Measurements from ENCODE around the gene TRAP1.
"Not testable (repeated sequence)": the region's sequence is repeated elsewhere in the genome, so short reads cannot be mapped to it uniquely, and the experiment has no call there.

TRAP1 gene

DNA sequence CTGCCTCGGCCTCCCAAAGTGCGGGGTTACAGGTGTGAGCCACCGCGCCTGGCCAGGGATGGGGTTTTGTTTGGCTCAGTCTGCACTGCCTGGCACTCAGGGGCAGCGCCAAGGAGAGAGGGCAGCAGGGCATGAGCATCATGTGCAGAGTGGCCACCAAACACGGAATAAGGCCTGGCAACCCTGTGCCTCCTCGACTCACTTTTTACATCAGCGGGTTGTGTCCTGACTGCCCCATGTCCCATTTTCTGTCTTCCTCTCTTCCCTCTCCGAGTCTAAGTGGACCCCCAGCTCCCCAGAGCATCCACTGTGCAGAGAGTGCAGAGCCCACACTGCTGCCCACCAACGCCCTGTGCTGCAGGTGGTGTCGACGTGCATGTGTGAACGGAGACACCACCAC is 18.2 kb upstream of the TRAP1 start:
- no peak for DNase-seq

DNA sequence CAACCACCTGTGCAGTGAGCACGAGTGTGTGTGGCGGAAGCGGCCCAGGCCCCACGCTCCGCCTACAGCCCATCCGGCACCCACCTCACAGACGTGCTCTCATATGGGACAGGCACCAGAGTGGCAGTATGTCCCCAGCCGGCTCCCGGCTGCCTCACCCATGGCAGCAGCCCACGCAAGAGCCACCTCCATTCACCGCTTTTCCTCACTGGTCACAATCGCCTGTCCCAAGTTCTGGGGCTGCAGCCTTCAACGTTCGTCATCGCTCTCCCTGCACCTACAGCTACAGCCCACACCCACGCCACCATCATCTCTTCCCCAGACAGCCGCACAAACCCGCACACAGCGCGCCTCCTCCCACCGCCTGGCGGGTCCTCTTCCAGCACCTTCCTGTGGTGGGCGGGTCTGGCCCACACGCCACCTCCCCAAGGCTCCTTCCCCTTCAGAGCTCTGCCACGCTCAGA is 17.5 kb upstream of the TRAP1 start:
- no peak for DNase-seq

DNA sequence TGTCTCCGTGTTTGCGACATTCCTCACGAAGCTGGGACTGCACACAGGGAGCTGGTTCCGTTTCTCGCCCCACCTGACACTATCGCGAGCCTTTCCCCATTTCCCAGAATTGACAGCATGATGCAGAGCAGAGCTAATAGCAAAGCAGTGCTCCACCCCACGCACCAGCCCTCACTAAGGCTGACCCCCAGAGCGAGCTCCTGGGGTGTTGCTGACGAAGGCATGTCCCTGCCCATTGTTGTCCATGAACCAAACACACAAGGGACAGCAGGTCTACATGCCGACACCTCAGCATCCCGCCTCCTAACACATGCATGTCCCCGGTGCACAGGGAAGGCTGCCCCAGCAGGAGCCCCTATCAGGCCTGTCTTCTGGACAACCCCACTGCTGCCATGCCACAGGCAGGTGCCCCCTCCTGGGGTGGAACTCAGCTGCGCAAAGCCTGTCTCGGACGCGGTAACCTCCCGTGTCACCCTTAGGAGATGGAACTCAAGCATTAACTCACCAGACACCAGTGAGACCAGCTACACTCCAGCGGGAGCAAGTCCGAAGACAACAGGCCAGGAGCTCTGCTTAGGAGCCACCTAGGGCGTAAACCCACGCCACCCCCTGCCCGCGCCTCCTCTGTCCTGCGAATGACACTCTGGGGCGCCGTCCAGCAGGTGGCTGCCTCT is 16.9 kb upstream of the TRAP1 start:
- no peak for DNase-seq

GRCh38 chr16:3732171-3732570 is 14.8 kb upstream of the TRAP1 start:
- no peak for DNase-seq

DNA sequence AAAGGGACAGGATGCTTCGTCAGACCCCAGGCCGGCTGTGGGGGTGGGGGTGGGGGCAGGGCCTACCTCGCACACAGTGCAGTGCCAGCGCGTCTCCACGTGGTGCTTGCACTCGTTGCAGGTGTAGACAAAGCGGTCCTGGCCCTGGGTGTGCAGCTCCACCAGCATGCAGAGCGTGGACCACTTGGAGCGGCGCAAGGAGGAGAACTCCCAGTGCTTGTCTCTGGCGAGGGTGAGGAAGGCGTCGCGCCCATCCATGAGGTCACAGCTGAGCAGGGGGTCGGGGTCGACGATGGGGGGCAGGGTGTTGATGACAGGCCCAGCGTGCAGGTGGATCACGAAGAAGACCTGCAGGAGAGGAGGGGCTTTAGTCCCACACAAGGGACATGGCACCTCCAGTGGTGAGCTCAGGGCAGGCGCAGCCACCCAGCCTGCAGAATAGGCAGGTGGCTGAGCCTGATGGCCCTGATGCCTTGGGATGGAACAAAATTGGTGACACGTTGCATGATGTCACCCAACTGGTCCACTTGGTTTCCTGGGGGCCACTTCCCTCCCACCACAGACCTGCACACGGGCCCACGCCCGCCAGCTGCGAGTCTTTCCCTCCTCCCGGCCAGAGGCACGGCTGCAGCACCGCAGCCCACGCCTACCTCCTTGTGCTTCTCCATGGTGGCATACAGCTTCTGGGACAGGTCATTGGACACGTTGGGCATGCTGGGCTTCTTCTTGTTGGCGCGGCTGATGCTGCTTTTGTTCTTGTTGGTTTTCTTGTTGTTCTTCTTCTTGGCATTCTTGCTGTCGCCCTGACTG is 14.0 kb upstream of the TRAP1 start:
- DNase-seq: no peak

- no peak for DNase-seq
These were observed 13.1 kb upstream of the TRAP1 start for GRCh38 chr16:3730161-3731125.

GRCh38 chr16:3729161-3730112 is 12.1 kb upstream of the TRAP1 start:
- no peak for DNase-seq

DNA sequence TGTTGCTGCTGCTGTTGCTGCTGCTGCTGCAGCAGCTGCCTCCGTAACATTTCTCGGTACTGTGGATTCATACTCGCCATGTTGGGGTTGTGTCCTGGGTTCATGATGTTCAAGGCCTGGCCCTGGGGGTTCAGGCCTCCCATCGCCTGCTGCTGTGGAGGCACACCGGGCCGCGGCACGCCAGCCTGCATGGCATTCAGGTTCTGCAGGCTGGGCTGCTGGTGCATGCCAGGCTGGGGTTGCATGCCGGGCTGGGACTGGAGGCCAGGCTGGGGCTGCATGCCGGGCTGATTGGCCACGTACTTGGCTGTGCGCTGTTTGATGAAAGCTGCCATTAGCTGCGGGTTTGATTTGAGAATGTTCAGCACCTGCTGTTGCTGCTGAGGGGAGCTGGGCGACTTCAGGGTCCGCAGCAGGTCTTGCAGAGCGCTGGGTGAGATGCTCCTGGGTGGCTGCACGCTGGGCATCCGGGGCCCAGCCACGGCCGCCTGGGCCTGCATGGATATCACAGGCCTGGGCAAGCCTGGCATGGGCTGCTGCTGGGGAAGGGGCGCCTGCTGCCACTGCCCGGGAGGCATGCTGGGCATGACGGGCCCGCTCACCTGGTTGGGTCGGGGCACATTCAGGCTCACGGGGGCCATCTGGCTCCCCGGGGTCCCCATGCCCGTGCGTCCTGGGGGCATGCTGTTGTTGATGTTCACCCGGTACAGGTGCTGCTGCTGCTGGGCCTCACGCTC is 11.3 kb upstream of the TRAP1 start:
- no peak for DNase-seq

- no peak for DNase-seq
These were observed 10.6 kb upstream of the TRAP1 start for GRCh38 chr16:3727806-3728381.

DNA sequence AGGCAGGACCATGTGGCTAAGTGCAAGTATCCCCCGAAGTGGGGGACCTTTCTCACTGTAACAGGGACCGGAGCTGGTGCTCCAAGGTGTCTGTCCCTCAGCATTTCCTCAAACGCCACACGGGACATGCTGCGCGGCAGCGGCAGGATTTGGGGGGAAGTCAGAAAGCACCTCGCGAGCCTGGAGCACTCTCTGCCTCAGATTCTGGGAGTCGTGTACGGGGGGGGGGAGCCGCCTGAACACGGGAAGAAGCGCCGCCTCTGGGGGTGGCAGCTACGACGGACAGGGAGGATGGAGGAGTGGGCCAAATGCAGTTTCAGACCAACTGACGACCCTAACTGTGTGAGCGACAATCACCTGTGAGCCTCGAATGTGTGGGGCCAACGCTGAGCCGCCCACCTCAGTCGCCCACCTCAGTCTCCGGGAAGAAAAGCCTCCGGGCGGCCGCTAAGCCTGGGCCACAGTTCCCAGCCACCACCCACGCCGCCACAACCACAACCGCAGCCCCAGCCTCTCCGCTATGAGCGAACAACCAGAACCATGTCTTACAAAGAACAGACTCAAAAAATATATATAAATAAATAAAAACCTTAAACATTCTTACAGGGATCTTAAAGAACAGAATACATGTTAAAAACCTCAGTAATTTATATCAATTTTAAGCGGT is 8.8 kb upstream of the TRAP1 start:
- DNase-seq: no peak

DNA sequence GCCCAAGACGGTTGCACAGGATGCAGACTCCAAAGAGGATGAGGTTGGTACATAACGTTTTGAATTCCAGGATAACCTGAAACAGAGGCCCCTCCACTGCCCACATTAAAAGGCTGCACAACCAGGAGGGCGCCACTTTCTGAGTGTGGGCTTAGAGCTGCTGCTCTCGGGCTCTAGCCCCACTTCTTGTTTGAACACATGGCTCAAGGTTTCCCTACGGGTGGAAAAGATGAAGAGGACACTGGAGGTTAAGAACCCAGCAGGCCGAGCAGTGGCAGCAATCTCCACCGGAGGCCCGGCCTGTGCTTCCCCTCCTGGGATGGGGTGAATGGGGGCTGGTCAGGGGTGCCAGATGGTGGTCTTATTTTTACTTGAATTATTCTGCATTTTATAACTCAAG is 8.0 kb upstream of the TRAP1 start:
- DNase-seq: no peak

DNA sequence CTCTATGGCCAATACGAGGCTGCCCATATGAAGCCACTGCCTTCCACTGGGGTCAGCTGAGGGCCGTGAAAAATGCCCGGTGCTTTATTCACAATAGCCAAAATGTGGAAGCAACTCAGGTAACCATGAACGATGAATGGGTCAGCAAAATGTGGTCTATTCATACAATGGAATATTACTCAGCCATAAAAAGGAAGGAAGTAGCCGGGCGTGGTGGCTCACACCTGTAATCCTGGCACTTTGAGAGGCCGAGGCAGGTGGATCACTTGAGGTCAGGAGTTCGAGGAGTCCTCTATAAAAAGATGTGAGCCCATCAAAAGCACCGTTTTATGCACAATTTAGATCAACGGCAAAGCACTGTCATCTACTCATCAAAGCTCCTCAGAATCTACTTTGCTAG is 5.2 kb upstream of the TRAP1 start:
- DNase-seq: no peak

- no peak for DNase-seq
These were observed 3.1 kb upstream of the TRAP1 start for GRCh38 chr16:3720418-3720817.

GRCh38 chr16:3718628-3719027 is 1.3 kb upstream of the TRAP1 start:
- no peak for DNase-seq

- no peak for DNase-seq
These were observed 681 bp upstream of the TRAP1 start for GRCh38 chr16:3718019-3718391.

GRCh38 chr16:3716831-3717234 is 491 bp downstream of the TRAP1 start:
- DNase-seq: peak in 1 of 2 experiments; percentile 48

DNA sequence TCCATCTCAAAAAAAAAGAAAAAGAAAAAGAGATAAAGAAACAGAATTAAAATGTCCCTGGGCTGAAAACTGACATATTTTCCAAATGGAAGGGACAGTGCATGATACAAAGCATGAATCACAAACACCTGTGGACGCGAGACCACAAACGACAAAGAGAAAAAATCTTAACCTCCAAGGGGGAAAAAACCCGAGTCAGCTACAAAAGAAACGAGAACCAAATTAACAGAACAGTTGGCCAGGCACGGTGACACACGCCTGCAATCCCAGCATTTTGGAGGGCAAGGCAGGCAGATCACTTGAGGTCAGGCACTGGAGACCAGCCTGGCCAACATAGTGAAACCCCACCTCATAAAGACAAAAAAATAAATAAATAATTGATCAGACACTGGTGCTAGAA is 1.9 kb downstream of the TRAP1 start:
- no peak for DNase-seq

DNA sequence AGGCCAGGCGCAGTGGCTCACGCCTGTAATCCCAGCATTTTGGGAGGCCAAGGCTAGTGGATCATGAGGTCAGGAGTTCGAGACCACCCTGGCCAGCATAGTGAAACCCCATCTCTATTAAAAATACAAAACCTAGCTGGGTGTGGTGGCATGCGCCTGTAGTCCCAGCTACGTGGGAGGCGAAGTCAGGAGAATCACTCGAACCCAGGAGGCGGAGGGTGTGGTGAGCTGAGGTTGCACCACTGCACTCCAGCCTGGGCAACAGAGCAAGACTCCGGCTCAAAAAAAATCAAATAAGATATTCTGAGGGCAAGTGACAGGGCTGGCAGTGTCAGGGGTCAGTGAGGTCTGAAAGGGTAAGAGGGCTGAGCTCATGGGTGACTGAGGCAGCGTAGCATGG is 2.9 kb downstream of the TRAP1 start:
- DNase-seq: not testable (repeated sequence)

- no peak for DNase-seq
These were observed 3.6 kb downstream of the TRAP1 start for GRCh38 chr16:3713587-3714242.

GRCh38 chr16:3712861-3713372 is 4.4 kb downstream of the TRAP1 start:
- DNase-seq: no peak
